Measurements from ENCODE around the gene FANCB. TPM values are rescaled to one million over a fixed set of nuclear protein-coding genes. Genes with fewer than 3 reads are reported as not detected.

FANCB gene
- total RNA-seq, 1 experiment from 2014 or later: 12.3 TPM

DNA sequence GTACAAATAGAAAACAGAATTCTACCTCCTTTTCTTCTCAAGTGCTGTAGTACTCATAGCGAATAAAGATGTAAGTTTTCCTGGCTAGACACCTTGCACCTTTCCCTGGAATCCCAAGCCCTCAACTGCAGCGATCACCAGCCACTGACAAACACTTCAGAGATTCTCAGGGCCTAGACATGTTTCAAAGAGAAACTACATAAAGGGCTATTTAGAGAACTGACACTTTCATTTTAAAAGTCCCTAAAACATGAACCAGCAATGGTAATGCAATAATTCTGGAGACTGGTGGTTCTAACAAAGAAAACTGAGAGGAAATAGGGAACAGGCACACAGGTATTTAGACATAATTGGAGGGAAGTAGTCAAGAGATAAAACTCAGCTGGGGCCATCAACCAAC, 35.7 kb downstream of the FANCB start:
- no peak for ATAC-seq
- no peak for TF ChIP-seq IRF1 (CRISPR knock-in tag; IDR thresholded peaks at IDR 0.05)
- TF ChIP-seq PRRX2 (CRISPR knock-in tag; IDR thresholded peaks at IDR 0.05): no peak
- no peak for TF ChIP-seq CTCF (IDR thresholded peaks at IDR 0.05)
- TF ChIP-seq NFATC4 (CRISPR knock-in tag; IDR thresholded peaks at IDR 0.05): no peak
- no peak for TF ChIP-seq FOXP1 (CRISPR knock-in tag; IDR thresholded peaks at IDR 0.05; ENCODE audit: borderline replicate concordance)
- no peak for TF ChIP-seq SMAD3 (CRISPR knock-in tag; IDR thresholded peaks at IDR 0.05; ENCODE audit: borderline replicate concordance)
- TF ChIP-seq, protein P1, sequence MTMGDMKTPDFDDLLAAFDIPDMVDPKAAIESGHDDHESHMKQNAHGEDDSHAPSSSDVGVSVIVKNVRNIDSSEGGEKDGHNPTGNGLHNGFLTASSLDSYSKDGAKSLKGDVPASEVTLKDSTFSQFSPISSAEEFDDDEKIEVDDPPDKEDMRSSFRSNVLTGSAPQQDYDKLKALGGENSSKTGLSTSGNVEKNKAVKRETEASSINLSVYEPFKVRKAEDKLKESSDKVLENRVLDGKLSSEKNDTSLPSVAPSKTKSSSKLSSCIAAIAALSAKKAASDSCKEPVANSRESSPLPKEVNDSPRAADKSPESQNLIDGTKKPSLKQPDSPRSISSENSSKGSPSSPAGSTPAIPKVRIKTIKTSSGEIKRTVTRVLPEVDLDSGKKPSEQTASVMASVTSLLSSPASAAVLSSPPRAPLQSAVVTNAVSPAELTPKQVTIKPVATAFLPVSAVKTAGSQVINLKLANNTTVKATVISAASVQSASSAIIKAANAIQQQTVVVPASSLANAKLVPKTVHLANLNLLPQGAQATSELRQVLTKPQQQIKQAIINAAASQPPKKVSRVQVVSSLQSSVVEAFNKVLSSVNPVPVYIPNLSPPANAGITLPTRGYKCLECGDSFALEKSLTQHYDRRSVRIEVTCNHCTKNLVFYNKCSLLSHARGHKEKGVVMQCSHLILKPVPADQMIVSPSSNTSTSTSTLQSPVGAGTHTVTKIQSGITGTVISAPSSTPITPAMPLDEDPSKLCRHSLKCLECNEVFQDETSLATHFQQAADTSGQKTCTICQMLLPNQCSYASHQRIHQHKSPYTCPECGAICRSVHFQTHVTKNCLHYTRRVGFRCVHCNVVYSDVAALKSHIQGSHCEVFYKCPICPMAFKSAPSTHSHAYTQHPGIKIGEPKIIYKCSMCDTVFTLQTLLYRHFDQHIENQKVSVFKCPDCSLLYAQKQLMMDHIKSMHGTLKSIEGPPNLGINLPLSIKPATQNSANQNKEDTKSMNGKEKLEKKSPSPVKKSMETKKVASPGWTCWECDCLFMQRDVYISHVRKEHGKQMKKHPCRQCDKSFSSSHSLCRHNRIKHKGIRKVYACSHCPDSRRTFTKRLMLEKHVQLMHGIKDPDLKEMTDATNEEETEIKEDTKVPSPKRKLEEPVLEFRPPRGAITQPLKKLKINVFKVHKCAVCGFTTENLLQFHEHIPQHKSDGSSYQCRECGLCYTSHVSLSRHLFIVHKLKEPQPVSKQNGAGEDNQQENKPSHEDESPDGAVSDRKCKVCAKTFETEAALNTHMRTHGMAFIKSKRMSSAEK (CRISPR knock-in tag; IDR thresholded peaks at IDR 0.05; ENCODE audit: borderline replicate concordance): no peak
- DNase-seq (ENCODE audit: low spot score): no peak
- CTCF ChIA-PET: no interaction called here
- Mint-ChIP-seq H3K4me1 (peaks cover 9% of the 10 kb centered on the region), H3K9me3 (no peaks in the 10 kb centered on the region), H3K27ac (no peak overlapping the region), H3K4me3 (no peak overlapping the region), H3K27me3 (ENCODE audit: low read depth) (no peaks in the 10 kb centered on the region), H3K36me3 (peaks cover 26% of the 10 kb centered on the region)
- POLR2A ChIA-PET: no interaction called here

DNA sequence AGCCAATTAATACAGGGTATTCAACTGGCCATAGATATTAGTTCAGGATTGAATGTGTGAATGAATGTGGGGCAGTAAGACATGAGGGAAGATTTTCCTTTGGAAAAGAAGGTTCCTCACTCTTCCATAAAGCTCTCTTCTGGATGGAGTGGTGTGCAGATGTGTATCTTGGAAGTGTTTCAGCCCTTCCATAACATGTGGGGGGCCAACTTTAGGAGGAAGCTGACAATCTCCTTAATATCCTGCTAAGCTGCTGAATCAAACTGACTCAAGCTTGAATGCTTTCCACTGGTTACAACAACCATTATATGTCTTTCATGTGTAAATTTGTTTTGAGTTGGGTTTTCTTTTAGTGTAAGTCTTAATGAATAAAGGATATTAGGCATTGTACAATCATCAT, 40.3 kb downstream of the FANCB start:
- no peak for DNase-seq (ENCODE audit: low spot score)
- Mint-ChIP-seq H3K27ac (no peak overlapping the region), H3K4me1 (peaks cover 9% of the 10 kb centered on the region), H3K27me3 (ENCODE audit: low read depth) (no peaks in the 10 kb centered on the region), H3K36me3 (peaks cover 41% of the 10 kb centered on the region), H3K9me3 (peaks cover 17% of the 10 kb centered on the region), H3K4me3 (no peak overlapping the region)
- ChIA-PET POLR2A (no interaction called here), CTCF (no interaction called here)
- ATAC-seq: no peak
- no peak for TF ChIP-seq GTF2I (CRISPR knock-in tag; conservative IDR thresholded peaks at IDR 0.05)
- TF ChIP-seq ERG (CRISPR knock-in tag; IDR thresholded peaks at IDR 0.05): no peak
- no peak for TF ChIP-seq SP1 (CRISPR knock-in tag; conservative IDR thresholded peaks at IDR 0.05)
- TF ChIP-seq, protein P2, sequence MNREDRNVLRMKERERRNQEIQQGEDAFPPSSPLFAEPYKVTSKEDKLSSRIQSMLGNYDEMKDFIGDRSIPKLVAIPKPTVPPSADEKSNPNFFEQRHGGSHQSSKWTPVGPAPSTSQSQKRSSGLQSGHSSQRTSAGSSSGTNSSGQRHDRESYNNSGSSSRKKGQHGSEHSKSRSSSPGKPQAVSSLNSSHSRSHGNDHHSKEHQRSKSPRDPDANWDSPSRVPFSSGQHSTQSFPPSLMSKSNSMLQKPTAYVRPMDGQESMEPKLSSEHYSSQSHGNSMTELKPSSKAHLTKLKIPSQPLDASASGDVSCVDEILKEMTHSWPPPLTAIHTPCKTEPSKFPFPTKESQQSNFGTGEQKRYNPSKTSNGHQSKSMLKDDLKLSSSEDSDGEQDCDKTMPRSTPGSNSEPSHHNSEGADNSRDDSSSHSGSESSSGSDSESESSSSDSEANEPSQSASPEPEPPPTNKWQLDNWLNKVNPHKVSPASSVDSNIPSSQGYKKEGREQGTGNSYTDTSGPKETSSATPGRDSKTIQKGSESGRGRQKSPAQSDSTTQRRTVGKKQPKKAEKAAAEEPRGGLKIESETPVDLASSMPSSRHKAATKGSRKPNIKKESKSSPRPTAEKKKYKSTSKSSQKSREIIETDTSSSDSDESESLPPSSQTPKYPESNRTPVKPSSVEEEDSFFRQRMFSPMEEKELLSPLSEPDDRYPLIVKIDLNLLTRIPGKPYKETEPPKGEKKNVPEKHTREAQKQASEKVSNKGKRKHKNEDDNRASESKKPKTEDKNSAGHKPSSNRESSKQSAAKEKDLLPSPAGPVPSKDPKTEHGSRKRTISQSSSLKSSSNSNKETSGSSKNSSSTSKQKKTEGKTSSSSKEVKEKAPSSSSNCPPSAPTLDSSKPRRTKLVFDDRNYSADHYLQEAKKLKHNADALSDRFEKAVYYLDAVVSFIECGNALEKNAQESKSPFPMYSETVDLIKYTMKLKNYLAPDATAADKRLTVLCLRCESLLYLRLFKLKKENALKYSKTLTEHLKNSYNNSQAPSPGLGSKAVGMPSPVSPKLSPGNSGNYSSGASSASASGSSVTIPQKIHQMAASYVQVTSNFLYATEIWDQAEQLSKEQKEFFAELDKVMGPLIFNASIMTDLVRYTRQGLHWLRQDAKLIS (CRISPR knock-in tag; IDR thresholded peaks at IDR 0.05; ENCODE audit: borderline replicate concordance): no peak
- TF ChIP-seq ZNF281 (CRISPR knock-in tag; IDR thresholded peaks at IDR 0.05): no peak
- TF ChIP-seq, protein P3, sequence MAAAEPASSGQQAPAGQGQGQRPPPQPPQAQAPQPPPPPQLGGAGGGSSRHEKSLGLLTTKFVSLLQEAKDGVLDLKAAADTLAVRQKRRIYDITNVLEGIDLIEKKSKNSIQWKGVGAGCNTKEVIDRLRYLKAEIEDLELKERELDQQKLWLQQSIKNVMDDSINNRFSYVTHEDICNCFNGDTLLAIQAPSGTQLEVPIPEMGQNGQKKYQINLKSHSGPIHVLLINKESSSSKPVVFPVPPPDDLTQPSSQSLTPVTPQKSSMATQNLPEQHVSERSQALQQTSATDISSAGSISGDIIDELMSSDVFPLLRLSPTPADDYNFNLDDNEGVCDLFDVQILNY (CRISPR knock-in tag; IDR thresholded peaks at IDR 0.05): no peak
- TF ChIP-seq, protein P4, sequence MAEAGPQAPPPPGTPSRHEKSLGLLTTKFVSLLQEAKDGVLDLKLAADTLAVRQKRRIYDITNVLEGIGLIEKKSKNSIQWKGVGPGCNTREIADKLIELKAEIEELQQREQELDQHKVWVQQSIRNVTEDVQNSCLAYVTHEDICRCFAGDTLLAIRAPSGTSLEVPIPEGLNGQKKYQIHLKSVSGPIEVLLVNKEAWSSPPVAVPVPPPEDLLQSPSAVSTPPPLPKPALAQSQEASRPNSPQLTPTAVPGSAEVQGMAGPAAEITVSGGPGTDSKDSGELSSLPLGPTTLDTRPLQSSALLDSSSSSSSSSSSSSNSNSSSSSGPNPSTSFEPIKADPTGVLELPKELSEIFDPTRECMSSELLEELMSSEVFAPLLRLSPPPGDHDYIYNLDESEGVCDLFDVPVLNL (CRISPR knock-in tag; IDR thresholded peaks at IDR 0.05; ENCODE audit: borderline replicate concordance, low read depth): no peak
- TF ChIP-seq KAT7 (CRISPR knock-in tag; IDR thresholded peaks at IDR 0.05; ENCODE audit: borderline replicate concordance): no peak
- no peak for TF ChIP-seq IRF2 (CRISPR knock-in tag; IDR thresholded peaks at IDR 0.05; ENCODE audit: borderline replicate concordance, low read depth)
- TF ChIP-seq TP53 (CRISPR knock-in tag; IDR thresholded peaks at IDR 0.05): no peak

All from WTC11 (cell line).